Gastroesophageal sphincter (tissue), 4 donors: ENCODE results near the gene OR4K2. TPM values are rescaled to one million over a fixed set of nuclear protein-coding genes. Genes with fewer than 3 reads are reported as not detected.

Experiments
- ATAC-seq: fragments of 150-250 bp; one replicate; pipeline ENCODE4 v1.9.1; 2016; ENCODE audit warnings: mild to moderate bottlenecking, moderate library complexity
- H3K27ac ChIP-seq, 4 donors: fragments of 200-600 bp; sonication (generic) in 3 of 4; 1 replicate in 3 of 4; 2 replicates in 1 of 4; pipeline ENCODE4 v1.5.1; 2016 to 2019
- H3K27me3 ChIP-seq: fragments of 200-600 bp; sonication (generic); one replicate; pipeline ENCODE4 v1.5.1; 2019
- H3K36me3 ChIP-seq, 2 donors: fragments of 200-600 bp; sonication (generic); one replicate each; pipeline ENCODE4 v1.5.1; 2019; ENCODE audit warnings: control low read depth in 1 of 2
- H3K4me1 ChIP-seq, 3 donors: fragments of 200-600 bp; sonication (generic); 1 replicate in 2 of 3; 2 replicates in 1 of 3; pipeline ENCODE4 v1.5.1; 2016 to 2019; ENCODE audit warnings: control low read depth in 2 of 3
- H3K4me3 ChIP-seq, 2 donors: fragments of 200-600 bp; sonication (generic); one replicate each; pipeline ENCODE4 v1.5.1; 2019; ENCODE audit warnings: mild to moderate bottlenecking in 1 of 2, moderate library complexity in 1 of 2
- H3K9me3 ChIP-seq, 3 donors: fragments of 200-600 bp; sonication (generic); one replicate each; pipeline ENCODE4 v1.5.1; 2017 to 2019; ENCODE audit warnings: control low read depth in 2 of 3
- EP300 ChIP-seq: sonication (generic); formaldehyde crosslinking; IDR thresholded peaks from one replicate; pipeline ENCODE4 v1.6.1; 2017; ENCODE audit warnings: antibody characterized with exemption, mild to moderate bottlenecking
- POLR2A ChIP-seq, 2 donors: fragments of 450-650 bp; IDR thresholded peaks; one replicate each; pipeline ENCODE4 v1.6.1; 2017; ENCODE audit warnings: antibody characterized with exemption in 2 of 2, mild to moderate bottlenecking in 2 of 2, moderate library complexity in 1 of 2
- POLR2AphosphoS5 ChIP-seq: sonication (generic); formaldehyde crosslinking; IDR thresholded peaks from one replicate; pipeline ENCODE4 v1.6.1; 2017; ENCODE audit warnings: antibody characterized with exemption
- WGBS, 2 donors: methylation state at CpG; one replicate each; pipeline ENCODE4 v1.1.5; 2018; ENCODE audit warnings: low coverage in 1 of 2; 5-methylcytosine and 5-hydroxymethylcytosine counted together
- total RNA-seq, 4 donors: library from RNA; depleted of rRNA; stranded (reverse); fragments of >200 nt; gene quantifications; one replicate each; pipeline ENCODE4 v1.1.0, GENCODE V29; 2016
- TF ChIP-seq, protein P1 (sequence below), 4 experiments: fragments of 200-600 bp in 2 of 4; fragments of 450-650 bp in 2 of 4; sonication (generic) in 1 of 4; IDR thresholded peaks; one replicate each; pipeline ENCODE4 v1.5.1; 2017 to 2019; ENCODE audit warnings: antibody characterized with exemption in 4 of 4, mild to moderate bottlenecking in 2 of 4, moderate library complexity in 2 of 4

Gene OR4K2
- total RNA-seq, 4 donors from 2014 or later: not detected

DNA sequence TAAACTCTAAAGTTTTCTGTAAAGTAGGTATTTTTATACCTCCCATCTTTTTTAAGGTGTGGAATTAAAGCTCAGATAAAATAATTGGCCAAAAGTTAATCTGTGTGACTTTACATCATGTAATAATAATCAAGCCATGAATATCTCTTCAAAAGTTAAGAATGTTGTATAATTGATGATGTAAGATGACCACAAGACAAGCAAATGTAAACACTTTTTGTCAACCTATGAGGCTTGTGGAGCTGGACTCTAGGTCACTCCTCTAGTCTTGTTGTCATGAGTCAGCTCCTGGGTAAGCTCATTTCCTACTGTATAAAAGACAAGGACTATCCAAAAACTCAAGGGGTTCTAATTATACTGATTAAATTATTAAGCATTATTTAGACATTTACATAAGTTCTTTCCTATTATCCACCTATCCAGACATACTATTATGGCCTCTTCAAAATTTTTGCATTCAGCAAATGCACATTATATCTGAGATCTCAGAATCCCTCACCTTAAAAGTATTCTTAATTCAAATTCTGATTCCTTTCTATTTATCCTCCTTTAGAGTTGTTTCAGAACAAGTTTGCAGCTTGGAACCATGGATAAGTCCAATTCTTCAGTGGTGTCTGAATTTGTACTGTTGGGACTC is 45.2 kb downstream of the OR4K2 start, which contains the start of gene OR4K5:
TSS of gene OR4K5 (plus strand) at position 587 of the 637 bp plus-strand sequence. CDS start at position 587, 0 bp downstream.
- Histone ChIP-seq H3K4me3 (no peak within 1 kb of the TSS), H3K27me3 (no peaks in the 10 kb centered on the region), H3K36me3 (no peaks in the 10 kb centered on the region), H3K27ac (no peak within 1 kb of the TSS), H3K4me1 (no peaks in the 10 kb centered on the region), H3K9me3 (no peaks in the 10 kb centered on the region)
- ATAC-seq: no peak
- TF ChIP-seq POLR2A (IDR thresholded peaks at IDR 0.05) (no peak), POLR2AphosphoS5 (no peak), EP300 (no peak)
- TF ChIP-seq, protein P1, sequence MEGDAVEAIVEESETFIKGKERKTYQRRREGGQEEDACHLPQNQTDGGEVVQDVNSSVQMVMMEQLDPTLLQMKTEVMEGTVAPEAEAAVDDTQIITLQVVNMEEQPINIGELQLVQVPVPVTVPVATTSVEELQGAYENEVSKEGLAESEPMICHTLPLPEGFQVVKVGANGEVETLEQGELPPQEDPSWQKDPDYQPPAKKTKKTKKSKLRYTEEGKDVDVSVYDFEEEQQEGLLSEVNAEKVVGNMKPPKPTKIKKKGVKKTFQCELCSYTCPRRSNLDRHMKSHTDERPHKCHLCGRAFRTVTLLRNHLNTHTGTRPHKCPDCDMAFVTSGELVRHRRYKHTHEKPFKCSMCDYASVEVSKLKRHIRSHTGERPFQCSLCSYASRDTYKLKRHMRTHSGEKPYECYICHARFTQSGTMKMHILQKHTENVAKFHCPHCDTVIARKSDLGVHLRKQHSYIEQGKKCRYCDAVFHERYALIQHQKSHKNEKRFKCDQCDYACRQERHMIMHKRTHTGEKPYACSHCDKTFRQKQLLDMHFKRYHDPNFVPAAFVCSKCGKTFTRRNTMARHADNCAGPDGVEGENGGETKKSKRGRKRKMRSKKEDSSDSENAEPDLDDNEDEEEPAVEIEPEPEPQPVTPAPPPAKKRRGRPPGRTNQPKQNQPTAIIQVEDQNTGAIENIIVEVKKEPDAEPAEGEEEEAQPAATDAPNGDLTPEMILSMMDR (IDR thresholded peaks at IDR 0.05): no peak

DNA sequence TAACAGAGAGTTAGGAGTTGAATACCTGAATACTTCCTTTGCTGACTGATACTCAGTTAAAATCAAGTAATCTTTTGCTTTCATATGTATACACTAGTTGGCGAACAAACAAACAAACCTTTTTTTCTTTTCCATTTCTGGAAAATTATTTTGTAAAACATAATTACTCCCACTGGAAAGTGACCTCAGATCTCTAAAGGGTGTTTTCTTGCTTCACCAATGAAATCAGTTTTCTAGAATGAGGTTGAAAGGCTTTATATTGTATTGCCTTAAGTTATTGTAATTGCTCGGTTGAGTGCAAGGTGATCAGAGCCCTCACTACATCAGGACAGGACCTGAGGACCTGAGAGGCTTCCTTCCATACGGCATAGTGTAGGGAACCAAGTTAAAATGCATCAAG is 55.7 kb downstream of the OR4K2 start, which contains the start of gene OR4K1:
TSS of gene OR4K1 (plus strand) at position 301 of the 400 bp plus-strand sequence. CDS start 4,750 bp downstream, outside the sequence.
- Histone ChIP-seq H3K4me1 (no peaks in the 10 kb centered on the region), H3K4me3 (no peak within 1 kb of the TSS), H3K27me3 (no peaks in the 10 kb centered on the region), H3K9me3 (no peaks in the 10 kb centered on the region), H3K36me3 (no peaks in the 10 kb centered on the region), H3K27ac (no peak within 1 kb of the TSS)
- no peak for TF ChIP-seq POLR2AphosphoS5
- TF ChIP-seq, protein P1 (IDR thresholded peaks at IDR 0.05): no peak
- TF ChIP-seq POLR2A (IDR thresholded peaks at IDR 0.05): no peak
- no peak for TF ChIP-seq EP300
- no peak for ATAC-seq
- 60 to 77% methylated on average over 1 to 3 of the region's 3 CpGs for WGBS, 2 donors

Other genes starting within 250 kb of the OR4K2 start
- gene OR11H2, start 161.3 kb upstream of the OR4K2 start, total RNA-seq: not detected
- not detected for gene OR4Q3, start 131.6 kb upstream of the OR4K2 start, total RNA-seq
- gene OR4M1, start 101.6 kb upstream of the OR4K2 start, total RNA-seq: under 1 TPM in 1 of 4 donors, not detected in 3; 0.15 TPM
- gene OR4N2, start 71.4 kb upstream of the OR4K2 start, total RNA-seq: not detected
- gene OR4K5, start 45.5 kb downstream of the OR4K2 start, total RNA-seq: not detected
- not detected for gene OR4K1, start 55.8 kb downstream of the OR4K2 start, total RNA-seq
- gene OR4K15, start 100.4 kb downstream of the OR4K2 start, total RNA-seq: not detected
- not detected for gene OR4Q2, start 127.0 kb downstream of the OR4K2 start, total RNA-seq
- not detected for gene OR4K14, start 144.2 kb downstream of the OR4K2 start, total RNA-seq
- under 1 TPM in 1 of 4 donors, not detected in 3; 0.12 TPM for gene OR4K13, start 160.9 kb downstream of the OR4K2 start, total RNA-seq
- not detected for gene OR4L1, start 184.9 kb downstream of the OR4K2 start, total RNA-seq
- not detected for gene OR4K17, start 235.6 kb downstream of the OR4K2 start, total RNA-seq